IPS-18a (cell line): Measurements from ENCODE around the gene DNAJB9.
A peak's percentile ranks its signal among the peaks of the same experiment; 100 is the strongest.

Experiments used
- H3K27ac ChIP-seq: one replicate; pipeline ENCODE4 v1.5.1; 2013; ENCODE audit warnings: low read length
- H3K27me3 ChIP-seq: one replicate; pipeline ENCODE4 v1.6.1; 2013; ENCODE audit warnings: mild to moderate bottlenecking, low read length; ENCODE audit not compliant: control insufficient read depth, insufficient read depth
- H3K36me3 ChIP-seq: one replicate; pipeline ENCODE4 v1.6.1; 2013; ENCODE audit warnings: low read depth, low read length; ENCODE audit not compliant: control insufficient read depth
- H3K4me1 ChIP-seq: one replicate; pipeline ENCODE4 v1.6.1; 2013; ENCODE audit warnings: low read depth, low read length; ENCODE audit not compliant: control insufficient read depth
- H3K4me3 ChIP-seq: one replicate; pipeline ENCODE4 v1.5.1; 2013; ENCODE audit warnings: low read length
- H3K9ac ChIP-seq: one replicate; pipeline ENCODE4 v1.6.1; 2013; ENCODE audit warnings: mild to moderate bottlenecking, low read length, moderate library complexity
- H3K9me3 ChIP-seq: one replicate; pipeline ENCODE4 v1.6.1; 2013; ENCODE audit warnings: low read depth, low read length; ENCODE audit not compliant: control insufficient read depth

DNAJB9 gene

GRCh38 chr7:108569381-108570145 is at the start of gene DNAJB9, which contains the start of gene THAP5:
DNAJB9 (plus strand) TSS chr7:108569874; CDS start chr7:108571727, 1,853 bp downstream.
THAP5 (minus strand) TSS chr7:108569706; CDS start chr7:108569569, 137 bp downstream.
- H3K9ac ChIP-seq, result peak within 1 kb of the TSS; percentile 87
- peaks cover 19% of the 10 kb centered on the region for H3K4me1 ChIP-seq
- H3K27me3 ChIP-seq, result no peaks in the 10 kb centered on the region
- peak within 1 kb of the TSS; percentile 90 for H3K4me3 ChIP-seq
- peak within 1 kb of the TSS; percentile 68 for H3K27ac ChIP-seq
- peaks cover 30% of the 10 kb centered on the region for H3K36me3 ChIP-seq
- H3K9me3 ChIP-seq, result no peaks in the 10 kb centered on the region

GRCh38 chr7:108522780-108523179 is 46.9 kb upstream of the DNAJB9 start:
- no peak overlapping the region for H3K27ac ChIP-seq
- no peaks in the 10 kb centered on the region for H3K9me3 ChIP-seq
- no peak overlapping the region for H3K9ac ChIP-seq
- H3K4me3 ChIP-seq, result peak overlapping the region; percentile 4
- H3K27me3 ChIP-seq, result no peaks in the 10 kb centered on the region
- peaks cover 41% of the 10 kb centered on the region for H3K4me1 ChIP-seq
- H3K36me3 ChIP-seq, result no peaks in the 10 kb centered on the region

GRCh38 chr7:108525327-108525984 is 44.2 kb upstream of the DNAJB9 start:
- Histone ChIP-seq H3K27ac (no peak overlapping the region), H3K4me3 (peak overlapping the region; percentile 86), H3K27me3 (no peaks in the 10 kb centered on the region), H3K4me1 (peaks cover 41% of the 10 kb centered on the region), H3K36me3 (no peaks in the 10 kb centered on the region), H3K9me3 (no peaks in the 10 kb centered on the region), H3K9ac (peak overlapping the region; percentile 63)

GRCh38 chr7:108525985-108526767 is 43.5 kb upstream of the DNAJB9 start, which contains the start of gene PNPLA8:
PNPLA8 (minus strand) TSS chr7:108526135; CDS start chr7:108515491, 10,644 bp downstream.
- no peaks in the 10 kb centered on the region for H3K36me3 ChIP-seq
- H3K9ac ChIP-seq, result peak within 1 kb of the TSS; percentile 64
- peak within 1 kb of the TSS; percentile 86 for H3K4me3 ChIP-seq
- peak within 1 kb of the TSS; percentile 74 for H3K27ac ChIP-seq
- peaks cover 39% of the 10 kb centered on the region for H3K4me1 ChIP-seq
- no peaks in the 10 kb centered on the region for H3K27me3 ChIP-seq
- no peaks in the 10 kb centered on the region for H3K9me3 ChIP-seq

GRCh38 chr7:108526768-108527017 is 43.0 kb upstream of the DNAJB9 start:
- peak overlapping the region; percentile 74 for H3K27ac ChIP-seq
- H3K36me3 ChIP-seq, result no peaks in the 10 kb centered on the region
- no peaks in the 10 kb centered on the region for H3K27me3 ChIP-seq
- peak overlapping the region; percentile 64 for H3K9ac ChIP-seq
- no peaks in the 10 kb centered on the region for H3K9me3 ChIP-seq
- peak overlapping the region; percentile 86 for H3K4me3 ChIP-seq
- H3K4me1 ChIP-seq, result peaks cover 34% of the 10 kb centered on the region

- Histone ChIP-seq H3K27ac (no peak overlapping the region), H3K4me1 (peaks cover 19% of the 10 kb centered on the region), H3K9ac (no peak overlapping the region), H3K9me3 (no peaks in the 10 kb centered on the region), H3K27me3 (no peaks in the 10 kb centered on the region), H3K36me3 (no peaks in the 10 kb centered on the region), H3K4me3 (no peak overlapping the region)
These were observed 41.4 kb upstream of the DNAJB9 start for GRCh38 chr7:108528183-108528712.

- H3K27me3 ChIP-seq, result no peaks in the 10 kb centered on the region
- no peaks in the 10 kb centered on the region for H3K36me3 ChIP-seq
- peaks cover 12% of the 10 kb centered on the region for H3K4me1 ChIP-seq
- H3K4me3 ChIP-seq, result no peak overlapping the region
- no peak overlapping the region for H3K9ac ChIP-seq
- H3K27ac ChIP-seq, result no peak overlapping the region
- H3K9me3 ChIP-seq, result no peaks in the 10 kb centered on the region
These were observed 40.3 kb upstream of the DNAJB9 start for GRCh38 chr7:108529341-108529740.

- Histone ChIP-seq H3K4me3 (no peak overlapping the region), H3K27ac (no peak overlapping the region), H3K36me3 (no peaks in the 10 kb centered on the region), H3K4me1 (no peaks in the 10 kb centered on the region), H3K27me3 (no peaks in the 10 kb centered on the region), H3K9ac (no peak overlapping the region), H3K9me3 (no peaks in the 10 kb centered on the region)
These were observed 36.0 kb upstream of the DNAJB9 start for GRCh38 chr7:108533712-108534111.

GRCh38 chr7:108535257-108535656 is 34.4 kb upstream of the DNAJB9 start:
- H3K27me3 ChIP-seq, result no peaks in the 10 kb centered on the region
- H3K9ac ChIP-seq, result no peak overlapping the region
- no peaks in the 10 kb centered on the region for H3K36me3 ChIP-seq

GRCh38 chr7:108535744-108536143 is 33.9 kb upstream of the DNAJB9 start:
- no peak overlapping the region for H3K27ac ChIP-seq
- no peaks in the 10 kb centered on the region for H3K36me3 ChIP-seq
- H3K4me1 ChIP-seq, result no peaks in the 10 kb centered on the region
- H3K9me3 ChIP-seq, result no peaks in the 10 kb centered on the region
- H3K27me3 ChIP-seq, result no peaks in the 10 kb centered on the region
- no peak overlapping the region for H3K9ac ChIP-seq
- H3K4me3 ChIP-seq, result no peak overlapping the region

More at GRCh38 chr7:108535257-108535656, 34.4 kb upstream of the DNAJB9 start:
- Histone ChIP-seq H3K4me3 (no peak overlapping the region), H3K9me3 (no peaks in the 10 kb centered on the region), H3K4me1 (no peaks in the 10 kb centered on the region), H3K27ac (no peak overlapping the region)

GRCh38 chr7:108537229-108537628 is 32.4 kb upstream of the DNAJB9 start:
- H3K9ac ChIP-seq, result no peak overlapping the region

More at GRCh38 chr7:108537229-108537628, 32.4 kb upstream of the DNAJB9 start:
- H3K27me3 ChIP-seq, result no peaks in the 10 kb centered on the region
- H3K9me3 ChIP-seq, result no peaks in the 10 kb centered on the region
- peaks cover 13% of the 10 kb centered on the region for H3K4me1 ChIP-seq
- no peak overlapping the region for H3K4me3 ChIP-seq
- H3K27ac ChIP-seq, result no peak overlapping the region
- H3K36me3 ChIP-seq, result no peaks in the 10 kb centered on the region
